HEK293 (cell line): ENCODE results near the gene RCL1.
A peak's percentile ranks its signal among the peaks of the same experiment; 100 is the strongest.

ENCODE experiments used
- CTCF ChIA-PET: fragments of 350-600 bp; formaldehyde crosslinking; extraction: SDS; loops from one replicate; lab custom pipeline; 2021; ENCODE audit warnings: antibody characterized with exemption; lab: Yijun Ruan, JAX
- POLR2A ChIA-PET: fragments of 300-600 bp; formaldehyde crosslinking; extraction: SDS; loops from one replicate; lab custom pipeline; 2020; ENCODE audit warnings: antibody characterized with exemption, inconsistent platforms; lab: Yijun Ruan, JAX
- H3K27ac ChIP-seq: fragments of 200-500 bp; sonication (Bioruptor generic); 2 replicates; pipeline ENCODE4 v1.5.1; 2014; ENCODE audit warnings: low read depth, low read length, control low read depth, inconsistent platforms; ENCODE audit errors: extremely low read depth
- H3K36me3 ChIP-seq, 2 experiments: fragments of 200-500 bp in 1 of 2; sonication (Bioruptor generic) in 1 of 2; 1 replicate in 1 of 2; 2 replicates in 1 of 2; pipeline ENCODE4 v1.5.1; 2014 to 2017; ENCODE audit warnings: inconsistent platforms in 2 of 2, low read length in 2 of 2; ENCODE audit not compliant: control insufficient read depth in 2 of 2, insufficient read depth in 1 of 2
- H3K4me1 ChIP-seq: fragments of 200-500 bp; sonication (Bioruptor generic); 2 replicates; pipeline ENCODE4 v1.5.1; 2014; ENCODE audit warnings: mild to moderate bottlenecking, low read length, inconsistent platforms; ENCODE audit not compliant: control insufficient read depth, insufficient read depth
- H3K4me3 ChIP-seq: 2 replicates; pipeline ENCODE4 v1.5.1; 2011; ENCODE audit warnings: low read depth, mild to moderate bottlenecking, control low read depth, low read length, moderate library complexity
- H3K9me3 ChIP-seq: fragments of 200-500 bp; sonication (Bioruptor generic); 2 replicates; pipeline ENCODE4 v1.5.1; 2014; ENCODE audit warnings: low read depth, low read length, inconsistent platforms; ENCODE audit not compliant: control insufficient read depth, insufficient read depth
- EGR2 ChIP-seq: fragments of 450-650 bp; formaldehyde crosslinking; IDR thresholded peaks from 2 replicates; pipeline ENCODE4 v1.5.1; 2016; ENCODE audit warnings: low read depth, missing biosample characterization, missing genetic modification characterization
- FEZF1 ChIP-seq: fragments of 450-650 bp; formaldehyde crosslinking; IDR thresholded peaks from 2 replicates; pipeline ENCODE4 v1.5.1; 2016; ENCODE audit warnings: missing biosample characterization, missing genetic modification characterization
- OSR2 ChIP-seq: fragments of 450-650 bp; formaldehyde crosslinking; IDR thresholded peaks from 2 replicates; pipeline ENCODE4 v1.5.1; 2016; ENCODE audit warnings: missing biosample characterization, missing genetic modification characterization
- PRDM6 ChIP-seq: fragments of 450-650 bp; formaldehyde crosslinking; IDR thresholded peaks from 2 replicates; pipeline ENCODE4 v1.5.1; 2017; ENCODE audit warnings: missing biosample characterization, missing genetic modification characterization
- TRIM28 ChIP-seq: IDR thresholded peaks from 2 replicates; pipeline ENCODE4 v1.6.1; 2011; ENCODE audit warnings: low read length, control low read depth, borderline replicate concordance
- TSHZ1 ChIP-seq: fragments of 450-650 bp; formaldehyde crosslinking; IDR thresholded peaks from 2 replicates; pipeline ENCODE4 v1.5.1; 2016; ENCODE audit warnings: missing biosample characterization, missing genetic modification characterization, borderline replicate concordance
- ZBTB8A ChIP-seq: fragments of 450-650 bp; formaldehyde crosslinking; IDR thresholded peaks from 2 replicates; pipeline ENCODE4 v1.5.1; 2016; ENCODE audit warnings: missing biosample characterization, missing genetic modification characterization
- ZFHX2 ChIP-seq: fragments of 450-650 bp; formaldehyde crosslinking; conservative IDR thresholded peaks from 2 replicates; pipeline ENCODE4 v1.5.1; 2016; ENCODE audit warnings: missing biosample characterization, missing genetic modification characterization
- ZNF211 ChIP-seq: fragments of 450-650 bp; formaldehyde crosslinking; IDR thresholded peaks from 2 replicates; pipeline ENCODE4 v1.5.1; 2016; ENCODE audit warnings: low read depth, missing biosample characterization, missing genetic modification characterization
- ZNF362 ChIP-seq: fragments of 450-650 bp; formaldehyde crosslinking; IDR thresholded peaks from 2 replicates; pipeline ENCODE4 v1.5.1; 2016; ENCODE audit warnings: missing biosample characterization, missing genetic modification characterization
- ZNF426 ChIP-seq: fragments of 450-650 bp; formaldehyde crosslinking; IDR thresholded peaks from 2 replicates; pipeline ENCODE4 v1.5.1; 2017; ENCODE audit warnings: missing biosample characterization, missing genetic modification characterization, mild to moderate bottlenecking, inconsistent platforms, moderate library complexity
- ZNF473 ChIP-seq: fragments of 450-650 bp; formaldehyde crosslinking; IDR thresholded peaks from 2 replicates; pipeline ENCODE4 v1.5.1; 2017; ENCODE audit warnings: missing biosample characterization, missing genetic modification characterization
- ZNF501 ChIP-seq: fragments of 450-650 bp; formaldehyde crosslinking; IDR thresholded peaks from 2 replicates; pipeline ENCODE4 v1.5.1; 2016; ENCODE audit warnings: missing biosample characterization, missing genetic modification characterization
- ZNF529 ChIP-seq: fragments of 450-650 bp; formaldehyde crosslinking; IDR thresholded peaks from 2 replicates; pipeline ENCODE4 v1.5.1; 2017; ENCODE audit warnings: missing genetic modification characterization, missing biosample characterization; ENCODE audit not compliant: insufficient replicate concordance
- ZNF561 ChIP-seq: fragments of 450-650 bp; IDR thresholded peaks from 2 replicates; pipeline ENCODE4 v1.5.1; 2018; ENCODE audit warnings: missing biosample characterization, missing genetic modification characterization, borderline replicate concordance
- ZNF600 ChIP-seq: fragments of 450-650 bp; formaldehyde crosslinking; IDR thresholded peaks from 2 replicates; pipeline ENCODE4 v1.5.1; 2016; ENCODE audit warnings: missing biosample characterization, missing genetic modification characterization
- ZNF626 ChIP-seq: fragments of 450-650 bp; sonication (Bioruptor Pico); formaldehyde crosslinking; IDR thresholded peaks from 2 replicates; pipeline ENCODE4 v1.5.1; 2018; ENCODE audit warnings: missing biosample characterization, missing genetic modification characterization, inconsistent platforms
- ZNF629 ChIP-seq: fragments of 450-650 bp; formaldehyde crosslinking; IDR thresholded peaks from 2 replicates; pipeline ENCODE4 v1.5.1; 2017; ENCODE audit warnings: missing biosample characterization, missing genetic modification characterization
- ZNF768 ChIP-seq: fragments of 450-650 bp; formaldehyde crosslinking; IDR thresholded peaks from 2 replicates; pipeline ENCODE4 v1.5.1; 2018; ENCODE audit warnings: missing biosample characterization, mild to moderate bottlenecking, missing genetic modification characterization
- ZNF777 ChIP-seq: fragments of 450-650 bp; formaldehyde crosslinking; IDR thresholded peaks from 2 replicates; pipeline ENCODE4 v1.5.1; 2017; ENCODE audit warnings: missing biosample characterization, missing genetic modification characterization, borderline replicate concordance
- ZNF830 ChIP-seq: fragments of 450-650 bp; IDR thresholded peaks from 2 replicates; pipeline ENCODE4 v1.5.0; 2018; ENCODE audit warnings: missing biosample characterization, missing genetic modification characterization, low read depth, mild to moderate bottlenecking, moderate library complexity
- ZNF843 ChIP-seq: fragments of 450-650 bp; formaldehyde crosslinking; IDR thresholded peaks from 2 replicates; pipeline ENCODE4 v1.5.1; 2016; ENCODE audit warnings: missing biosample characterization, missing genetic modification characterization
- ZXDB ChIP-seq: fragments of 450-650 bp; formaldehyde crosslinking; IDR thresholded peaks from 2 replicates; pipeline ENCODE4 v1.5.1; 2016; ENCODE audit warnings: missing biosample characterization, missing genetic modification characterization
- TF ChIP-seq, protein P1 (sequence below): IDR thresholded peaks from 2 replicates; pipeline ENCODE4 v1.6.1; 2011; ENCODE audit warnings: mild to moderate bottlenecking, low read depth, low read length, borderline replicate concordance

RCL1 gene

DNA sequence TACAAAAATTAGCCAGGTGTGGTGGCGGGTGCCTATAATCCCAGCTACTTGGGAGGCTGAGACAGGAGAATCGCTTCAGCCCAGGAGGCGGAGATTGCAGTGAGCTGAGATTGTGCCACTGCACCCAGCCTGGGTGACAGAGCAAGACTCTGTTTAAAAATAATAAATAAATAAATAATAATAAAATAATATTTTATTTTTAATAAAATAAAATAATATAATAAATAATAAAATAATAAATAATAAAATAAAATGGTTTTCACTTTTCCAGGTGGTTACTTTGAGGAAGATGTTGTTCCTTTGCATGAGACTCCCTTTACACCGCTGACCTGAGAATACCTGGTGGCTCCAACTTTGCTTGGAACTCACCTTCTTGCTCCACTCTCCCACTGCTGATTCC lies 82.8 kb downstream of the RCL1 start (continued):
- TF ChIP-seq ZNF626 (no peak), ZBTB8A (tag by site-specific recombination) (no peak), ZNF501 (tag by site-specific recombination) (no peak), ZNF561 (tag by site-specific recombination) (no peak), ZNF830 (tag by site-specific recombination) (no peak)

- H3K4me3 ChIP-seq: no peak overlapping the region
- H3K36me3 ChIP-seq: no peaks in the 10 kb centered on the region
- CTCF ChIA-PET: no interaction called here
- POLR2A ChIA-PET: no interaction called here
- TF ChIP-seq PRDM6 (peak; percentile 23; the same call in 1 of the 2 replicates), ZFHX2 (tag by site-specific recombination) (peak; percentile 55), TRIM28 (no peak), FEZF1 (tag by site-specific recombination) (peak; percentile 57), OSR2 (0 out of 2 replicates have a peak, but pooled peaks have one; percentile 32), ZNF777 (tag by site-specific recombination) (no peak), EGR2 (tag by site-specific recombination) (peak; percentile 12; the same call in 1 of the 2 replicates), ZNF362 (tag by site-specific recombination) (no peak), ZNF768 (tag by site-specific recombination) (no peak), ZNF211 (tag by site-specific recombination) (no peak), ZXDB (0 out of 2 replicates have a peak, but pooled peaks have one; percentile 41), ZNF529 (tag by site-specific recombination) (no peak), ZNF473 (tag by site-specific recombination) (no peak), ZNF426 (tag by site-specific recombination) (no peak), ZNF600 (tag by site-specific recombination) (no peak), ZNF843 (0 out of 2 replicates have a peak, but pooled peaks have one; percentile 44), ZNF629 (tag by site-specific recombination) (no peak), TSHZ1 (tag by site-specific recombination) (no peak)
- TF ChIP-seq, protein P1, sequence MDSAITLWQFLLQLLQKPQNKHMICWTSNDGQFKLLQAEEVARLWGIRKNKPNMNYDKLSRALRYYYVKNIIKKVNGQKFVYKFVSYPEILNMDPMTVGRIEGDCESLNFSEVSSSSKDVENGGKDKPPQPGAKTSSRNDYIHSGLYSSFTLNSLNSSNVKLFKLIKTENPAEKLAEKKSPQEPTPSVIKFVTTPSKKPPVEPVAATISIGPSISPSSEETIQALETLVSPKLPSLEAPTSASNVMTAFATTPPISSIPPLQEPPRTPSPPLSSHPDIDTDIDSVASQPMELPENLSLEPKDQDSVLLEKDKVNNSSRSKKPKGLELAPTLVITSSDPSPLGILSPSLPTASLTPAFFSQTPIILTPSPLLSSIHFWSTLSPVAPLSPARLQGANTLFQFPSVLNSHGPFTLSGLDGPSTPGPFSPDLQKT: no peak
- TF ChIP-seq, all 188 proteins: peak for 7
- Histone ChIP-seq H3K27ac (no peak overlapping the region), H3K9me3 (no peaks in the 10 kb centered on the region), H3K4me1 (peaks cover 4% of the 10 kb centered on the region; the same call in 1 of the 2 replicates)
These were observed 86.4 kb downstream of the RCL1 start for GRCh38 chr9:4879115-4879558.
